GM12878 (cell line): ENCODE results near the gene METTL8. TPM values are rescaled to one million over a fixed set of nuclear protein-coding genes. Genes with fewer than 3 reads are reported as not detected.

Source experiments
- ATAC-seq: fragments of 200-7000 bp; cut with Tn5 transposase; 3 replicates; pipeline ENCODE4 v1.9.1; 2020; ENCODE audit warnings: mild to moderate bottlenecking, moderate library complexity
- BruUV-seq: library from RNA; stranded (reverse); fragments of 400-500 nt; replicated peaks from 2 replicates; lab custom pipeline; 2021; lab: Mats Ljungman, UMichigan
- CTCF ChIA-PET: fragments of 300-600 bp; sonication (Branson Sonifier 250); formaldehyde crosslinking; extraction: SDS; loops from one replicate; lab custom pipeline; 2021; ENCODE audit warnings: inconsistent platforms; lab: Yijun Ruan, JAX
- POLR2A ChIA-PET: fragments of 350-600 bp; formaldehyde crosslinking; extraction: SDS; loops from one replicate; lab custom pipeline; 2021; ENCODE audit warnings: inconsistent platforms; lab: Charles Lee
- RAD21 ChIA-PET: fragments of 300-600 bp; sonication (Branson Sonifier 250); formaldehyde crosslinking; loops from one replicate; lab custom pipeline; 2023; ENCODE audit warnings: antibody characterized with exemption; ENCODE audit not compliant: unreplicated experiment; lab: Charles Lee
- SMC1A ChIA-PET: fragments of 300-600 bp; sonication (Branson Sonifier 250); formaldehyde crosslinking; loops from one replicate; lab custom pipeline; 2023; ENCODE audit not compliant: unreplicated experiment, uncharacterized antibody; lab: Charles Lee
- DNase-seq: peaks from one replicate; pipeline ENCODE4 v3.0.0-alpha.2; 2011; ENCODE audit warnings: low read depth, low spot score
- FAIRE-seq: peaks from 3 replicates; lab custom pipeline; 2011; peaks lifted over from hg19 to GRCh38; lab: Jason Lieb, UNC
- H2AFZ ChIP-seq: 2 replicates; pipeline ENCODE4 v1.6.0; 2011; ENCODE audit warnings: low read depth, low read length, control low read depth; ENCODE audit not compliant: control insufficient read depth
- H3K27ac ChIP-seq: 2 replicates; pipeline ENCODE4 v1.5.1; 2011; ENCODE audit warnings: control low read depth; ENCODE audit not compliant: control insufficient read depth, insufficient read depth
- H3K27me3 ChIP-seq, 2 experiments: replicated peaks in 1 of 2; 2 replicates each; pipeline versions ENCODE4 v1.6.0 to v1.6.1; 2011; ENCODE audit warnings: low read length in 1 of 2; ENCODE audit not compliant: control insufficient read depth in 2 of 2, insufficient read depth in 2 of 2
- H3K36me3 ChIP-seq, 2 experiments: 2 replicates each; pipeline ENCODE4 v1.5.1; 2011; ENCODE audit warnings: low read length in 1 of 2; ENCODE audit not compliant: control insufficient read depth in 2 of 2, insufficient read depth in 2 of 2
- H3K4me1 ChIP-seq: 2 replicates; pipeline ENCODE4 v1.6.1; 2011; ENCODE audit warnings: mild to moderate bottlenecking, low read length, moderate library complexity, mixed read lengths; ENCODE audit not compliant: control insufficient read depth, insufficient read depth
- H3K4me2 ChIP-seq: 2 replicates; pipeline ENCODE4 v1.6.0; 2011; ENCODE audit warnings: control low read depth; ENCODE audit not compliant: control insufficient read depth, insufficient read depth
- H3K4me3 ChIP-seq: fragments of 200-600 bp; sonication (generic); 2 replicates; pipeline ENCODE4 v1.5.1; 2016
- H3K79me2 ChIP-seq: 2 replicates; pipeline ENCODE4 v1.6.0; 2011; ENCODE audit warnings: low read length; ENCODE audit not compliant: control insufficient read depth, insufficient read depth
- H3K9ac ChIP-seq: 2 replicates; pipeline ENCODE4 v1.8.0; 2011; ENCODE audit warnings: low read length, control low read depth, mixed read lengths; ENCODE audit not compliant: control insufficient read depth, insufficient read depth
- H3K9me3 ChIP-seq: replicated peaks from 3 replicates; pipeline ENCODE4 v1.5.1; 2011; ENCODE audit warnings: mild to moderate bottlenecking, low read length; ENCODE audit not compliant: control insufficient read depth, insufficient read depth
- H4K20me1 ChIP-seq: 2 replicates; pipeline ENCODE4 v1.6.0; 2011; ENCODE audit not compliant: control insufficient read depth, insufficient read depth
- RUNX3 ChIP-seq: IDR thresholded peaks from 2 replicates; pipeline ENCODE4 v1.6.1; 2012; ENCODE audit warnings: low read length, inconsistent platforms
- ZNF384 ChIP-seq: IDR thresholded peaks from 2 replicates; pipeline ENCODE4 v1.6.1; 2012; ENCODE audit warnings: low read depth, mild to moderate bottlenecking, low read length, improper control_type of control experiment, borderline replicate concordance
- WGBS: methylation state at CpG from one replicate; pipeline ENCODE4 v1.1.6; 2016; ENCODE audit warnings: low lambda C conversion rate; ENCODE audit not compliant: insufficient replicate concordance, insufficient coverage; ENCODE audit errors: missing lambda C conversion rate; 5-methylcytosine and 5-hydroxymethylcytosine counted together
- in situ Hi-C: fragments of 300-500 bp; cut with MboI; formaldehyde crosslinking; loops from 9 replicates; pipeline ENCODE4 v1.14.3; 2018; ENCODE audit warnings: mixed read lengths
- intact Hi-C: fragments of 100-400 bp; cut with micrococcal nuclease; formaldehyde crosslinking; loops from one replicate; pipeline ENCODE4 v1.14.2; 2022; ENCODE audit not compliant: unreplicated experiment
- polyA plus RNA-seq, 11 experiments: library from polyadenylated mRNA; depleted of rRNA in 4 of 11; unstranded in 6 of 11; stranded (reverse) in 5 of 11; fragments of >200 nt; fragmentation: Nextera tagmentation in 4 of 11; fragmentation: Illumina TruSeq in 1 of 11; extraction: Ambion mirVana in 4 of 11; extraction: Trizol in 1 of 11; gene quantifications; 1 replicate in 1 of 11; 2 replicates in 10 of 11; pipeline versions ENCODE4 v1.2.1 to v1.2.3, GENCODE V29; 2011 to 2016; ENCODE audit warnings: inconsistent platforms in 2 of 11, missing spikeins in 2 of 11, low read depth in 1 of 11
- total RNA-seq, 4 experiments: library from RNA; depleted of rRNA in 3 of 4; stranded (reverse); fragments of >200 nt in 3 of 4; fragmentation: Illumina TruSeq in 1 of 4; extraction: Trizol in 1 of 4; gene quantifications; 2 replicates each; pipeline versions ENCODE4 v1.2.1 to v1.2.3, GENCODE V29; 2013 to 2021
- TF ChIP-seq, protein P1 (sequence below): fragments of 450-650 bp; IDR thresholded peaks from 2 replicates; pipeline ENCODE4 v1.6.1; 2016; ENCODE audit warnings: mild to moderate bottlenecking
- TF ChIP-seq, protein P2 (sequence below): fragments of 450-650 bp; IDR thresholded peaks from 2 replicates; pipeline ENCODE4 v1.6.1; 2017; ENCODE audit warnings: mild to moderate bottlenecking, moderate library complexity
- TF ChIP-seq, protein P3 (sequence below): fragments of 450-650 bp; IDR thresholded peaks from 2 replicates; pipeline ENCODE4 v1.6.1; 2017; ENCODE audit warnings: low read depth, mild to moderate bottlenecking, moderate library complexity

The METTL8 gene
- total and polyA plus RNA-seq, 10 of the 15 experiments (the other 5 are each of a cell fraction or from before 2014, with no cell fraction given) = 30.8 to 96.3 (median 51.5) TPM

DNA sequence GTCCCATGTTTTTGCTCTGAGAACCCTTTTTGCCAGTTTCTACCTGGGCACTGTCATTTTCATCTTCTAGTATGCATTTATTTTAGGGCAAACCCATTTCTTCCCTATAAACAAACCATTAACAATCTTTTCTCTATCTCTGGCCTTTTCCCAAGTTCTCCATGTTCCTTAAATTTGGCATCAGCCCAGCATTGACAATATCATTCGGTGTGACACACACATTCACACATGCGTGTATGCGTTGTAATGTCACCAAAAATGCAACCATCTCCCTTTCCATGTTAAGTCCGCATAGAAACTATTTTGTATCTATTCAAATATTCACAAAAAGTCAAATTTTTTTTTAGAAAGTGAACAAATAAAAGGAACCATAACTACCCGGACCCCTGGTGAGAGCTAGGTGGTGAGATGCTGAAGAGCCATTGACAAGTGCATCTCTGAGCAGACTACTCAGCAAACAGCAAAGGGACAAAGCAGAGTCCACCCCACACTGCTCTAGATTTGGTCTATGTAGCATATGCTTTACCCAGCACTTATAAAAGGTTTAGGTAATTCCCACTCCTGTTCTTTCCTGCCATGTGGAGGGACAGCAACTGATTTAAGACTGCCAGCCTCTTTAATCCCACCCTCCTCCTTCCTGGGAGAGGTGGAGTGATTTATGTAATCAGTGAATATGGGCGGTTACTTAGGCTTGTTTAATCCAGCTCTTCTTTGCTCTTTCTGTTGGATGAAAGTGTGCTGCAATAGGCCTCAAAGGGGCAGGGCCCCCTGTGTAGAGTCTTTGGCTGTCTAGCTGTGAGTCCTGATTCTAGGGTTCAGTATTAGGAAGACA, 124.1 kb downstream of the METTL8 start (continued):
- TF ChIP-seq, protein P1, sequence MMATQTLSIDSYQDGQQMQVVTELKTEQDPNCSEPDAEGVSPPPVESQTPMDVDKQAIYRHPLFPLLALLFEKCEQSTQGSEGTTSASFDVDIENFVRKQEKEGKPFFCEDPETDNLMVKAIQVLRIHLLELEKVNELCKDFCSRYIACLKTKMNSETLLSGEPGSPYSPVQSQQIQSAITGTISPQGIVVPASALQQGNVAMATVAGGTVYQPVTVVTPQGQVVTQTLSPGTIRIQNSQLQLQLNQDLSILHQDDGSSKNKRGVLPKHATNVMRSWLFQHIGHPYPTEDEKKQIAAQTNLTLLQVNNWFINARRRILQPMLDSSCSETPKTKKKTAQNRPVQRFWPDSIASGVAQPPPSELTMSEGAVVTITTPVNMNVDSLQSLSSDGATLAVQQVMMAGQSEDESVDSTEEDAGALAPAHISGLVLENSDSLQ = no peak
- TF ChIP-seq, protein P2, sequence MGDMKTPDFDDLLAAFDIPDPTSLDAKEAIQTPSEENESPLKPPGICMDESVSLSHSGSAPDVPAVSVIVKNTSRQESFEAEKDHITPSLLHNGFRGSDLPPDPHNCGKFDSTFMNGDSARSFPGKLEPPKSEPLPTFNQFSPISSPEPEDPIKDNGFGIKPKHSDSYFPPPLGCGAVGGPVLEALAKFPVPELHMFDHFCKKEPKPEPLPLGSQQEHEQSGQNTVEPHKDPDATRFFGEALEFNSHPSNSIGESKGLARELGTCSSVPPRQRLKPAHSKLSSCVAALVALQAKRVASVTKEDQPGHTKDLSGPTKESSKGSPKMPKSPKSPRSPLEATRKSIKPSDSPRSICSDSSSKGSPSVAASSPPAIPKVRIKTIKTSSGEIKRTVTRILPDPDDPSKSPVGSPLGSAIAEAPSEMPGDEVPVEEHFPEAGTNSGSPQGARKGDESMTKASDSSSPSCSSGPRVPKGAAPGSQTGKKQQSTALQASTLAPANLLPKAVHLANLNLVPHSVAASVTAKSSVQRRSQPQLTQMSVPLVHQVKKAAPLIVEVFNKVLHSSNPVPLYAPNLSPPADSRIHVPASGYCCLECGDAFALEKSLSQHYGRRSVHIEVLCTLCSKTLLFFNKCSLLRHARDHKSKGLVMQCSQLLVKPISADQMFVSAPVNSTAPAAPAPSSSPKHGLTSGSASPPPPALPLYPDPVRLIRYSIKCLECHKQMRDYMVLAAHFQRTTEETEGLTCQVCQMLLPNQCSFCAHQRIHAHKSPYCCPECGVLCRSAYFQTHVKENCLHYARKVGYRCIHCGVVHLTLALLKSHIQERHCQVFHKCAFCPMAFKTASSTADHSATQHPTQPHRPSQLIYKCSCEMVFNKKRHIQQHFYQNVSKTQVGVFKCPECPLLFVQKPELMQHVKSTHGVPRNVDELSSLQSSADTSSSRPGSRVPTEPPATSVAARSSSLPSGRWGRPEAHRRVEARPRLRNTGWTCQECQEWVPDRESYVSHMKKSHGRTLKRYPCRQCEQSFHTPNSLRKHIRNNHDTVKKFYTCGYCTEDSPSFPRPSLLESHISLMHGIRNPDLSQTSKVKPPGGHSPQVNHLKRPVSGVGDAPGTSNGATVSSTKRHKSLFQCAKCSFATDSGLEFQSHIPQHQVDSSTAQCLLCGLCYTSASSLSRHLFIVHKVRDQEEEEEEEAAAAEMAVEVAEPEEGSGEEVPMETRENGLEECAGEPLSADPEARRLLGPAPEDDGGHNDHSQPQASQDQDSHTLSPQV = no peak

DNA sequence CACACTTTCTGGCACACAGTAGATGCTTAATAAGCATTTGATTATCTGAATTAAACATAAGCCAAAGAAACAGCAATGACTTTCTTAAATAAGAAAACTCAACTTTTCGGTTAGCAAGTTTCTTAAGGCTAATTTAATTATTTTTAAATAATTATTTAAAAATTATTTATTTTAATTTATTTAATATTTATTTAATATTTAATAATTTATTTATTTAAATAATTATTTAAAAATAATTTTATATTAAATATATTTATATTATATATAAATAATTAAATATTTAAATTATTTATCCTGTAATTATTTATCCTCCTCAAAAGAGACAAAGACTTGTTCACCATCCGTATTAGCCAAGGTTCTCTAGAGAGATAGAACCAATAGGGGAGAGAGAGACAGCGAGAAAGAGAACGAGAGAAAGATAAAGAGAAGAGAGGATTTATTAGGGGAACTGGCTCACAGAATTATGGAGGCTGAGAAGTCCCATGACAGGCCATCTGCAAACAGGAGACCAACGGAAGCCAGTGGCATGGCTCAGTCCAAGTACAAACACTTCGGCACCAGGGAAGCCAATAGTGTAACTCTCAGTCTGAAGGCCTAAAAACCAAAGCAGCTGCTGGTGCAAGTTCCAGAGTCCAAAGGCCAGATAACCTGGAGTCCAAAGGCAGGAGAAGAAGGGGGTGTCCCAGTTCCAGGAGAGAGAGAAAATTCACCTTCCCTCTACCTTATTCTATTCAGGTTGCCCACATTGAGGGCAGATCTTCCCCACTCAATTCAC, 125.3 kb downstream of the METTL8 start:
- Histone ChIP-seq H3K4me3 (no peak overlapping the region), H3K27ac (peak overlapping the region; percentile 54), H3K9me3 (peaks cover 19% of the 10 kb centered on the region), H3K36me3 (no peaks in the 10 kb centered on the region), H4K20me1 (no peaks in the 10 kb centered on the region), H3K4me1 (peaks cover 12% of the 10 kb centered on the region), H3K4me2 (peak overlapping the region; percentile 50; the same call in 1 of the 2 replicates), H3K9ac (no peak overlapping the region)
- in situ Hi-C loops (no loop called here), intact Hi-C loops (no loop called here)
- no peak for ATAC-seq
- POLR2A ChIA-PET = interaction anchor here (1.0 to 2.1 kb wide), 2 partner anchors 9 to 46 kb away, joined by 3 to 12 read pairs; no protein-coding TSS in a partner anchor
- SMC1A ChIA-PET = interaction anchor here (0.7 to 3.9 kb wide), 12 partner anchors 9 to 251 kb away, joined by 3 to 41 read pairs (median 4); no protein-coding TSS in a partner anchor
- 93% methylated on average over 6 of the region's 6 CpGs for WGBS
- CTCF ChIA-PET = interaction anchor here (0.6 to 1.3 kb wide), 6 partner anchors 7 to 152 kb away, joined by 3 to 9 read pairs (median 3); no protein-coding TSS in a partner anchor
- DNase-seq = no peak
- RAD21 ChIA-PET = interaction anchor here (1.2 to 2.6 kb wide), 4 partner anchors 8 to 154 kb away, joined by 3 to 22 read pairs (median 4); no protein-coding TSS in a partner anchor
- FAIRE-seq = no peak
- no peak for TF ChIP-seq RUNX3
- no peak for TF ChIP-seq ZNF384
- TF ChIP-seq, protein P3, sequence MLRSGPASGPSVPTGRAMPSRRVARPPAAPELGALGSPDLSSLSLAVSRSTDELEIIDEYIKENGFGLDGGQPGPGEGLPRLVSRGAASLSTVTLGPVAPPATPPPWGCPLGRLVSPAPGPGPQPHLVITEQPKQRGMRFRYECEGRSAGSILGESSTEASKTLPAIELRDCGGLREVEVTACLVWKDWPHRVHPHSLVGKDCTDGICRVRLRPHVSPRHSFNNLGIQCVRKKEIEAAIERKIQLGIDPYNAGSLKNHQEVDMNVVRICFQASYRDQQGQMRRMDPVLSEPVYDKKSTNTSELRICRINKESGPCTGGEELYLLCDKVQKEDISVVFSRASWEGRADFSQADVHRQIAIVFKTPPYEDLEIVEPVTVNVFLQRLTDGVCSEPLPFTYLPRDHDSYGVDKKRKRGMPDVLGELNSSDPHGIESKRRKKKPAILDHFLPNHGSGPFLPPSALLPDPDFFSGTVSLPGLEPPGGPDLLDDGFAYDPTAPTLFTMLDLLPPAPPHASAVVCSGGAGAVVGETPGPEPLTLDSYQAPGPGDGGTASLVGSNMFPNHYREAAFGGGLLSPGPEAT = no peak
- TF ChIP-seq, all 136 proteins: peak for 0
- no peaks in the 10 kb centered on the region for H3K79me2 ChIP-seq
- no TSS peak for BruUV-seq
- H2AFZ ChIP-seq = peak overlapping the region; percentile 63; the same call in 1 of the 2 replicates
- H3K27me3 ChIP-seq = no peaks in the 10 kb centered on the region
